Right lobe of liver (tissue), 4 donors: ENCODE results near the gene NFASC.

ENCODE experiments used
- POLR2A ChIP-seq: fragments of 450-650 bp; IDR thresholded peaks from one replicate; pipeline ENCODE4 v1.6.1; 2017; ENCODE audit warnings: antibody characterized with exemption, mild to moderate bottlenecking
- TF ChIP-seq, protein P1 (sequence below), 4 donors: fragments of 200-600 bp in 3 of 4; fragments of 450-650 bp in 1 of 4; IDR thresholded peaks; one replicate each; pipeline versions ENCODE4 v1.5.1 to v1.8.0; 2016 to 2022; ENCODE audit warnings: antibody characterized with exemption in 4 of 4, mild to moderate bottlenecking in 2 of 4
- donor health status: DM: no; HTN: no; CAD: no.
- donor health status: DM: no; HTN: no; CAD: no.
- donor health status: DM: no; HTN: yes; CAD: no.

DNA sequence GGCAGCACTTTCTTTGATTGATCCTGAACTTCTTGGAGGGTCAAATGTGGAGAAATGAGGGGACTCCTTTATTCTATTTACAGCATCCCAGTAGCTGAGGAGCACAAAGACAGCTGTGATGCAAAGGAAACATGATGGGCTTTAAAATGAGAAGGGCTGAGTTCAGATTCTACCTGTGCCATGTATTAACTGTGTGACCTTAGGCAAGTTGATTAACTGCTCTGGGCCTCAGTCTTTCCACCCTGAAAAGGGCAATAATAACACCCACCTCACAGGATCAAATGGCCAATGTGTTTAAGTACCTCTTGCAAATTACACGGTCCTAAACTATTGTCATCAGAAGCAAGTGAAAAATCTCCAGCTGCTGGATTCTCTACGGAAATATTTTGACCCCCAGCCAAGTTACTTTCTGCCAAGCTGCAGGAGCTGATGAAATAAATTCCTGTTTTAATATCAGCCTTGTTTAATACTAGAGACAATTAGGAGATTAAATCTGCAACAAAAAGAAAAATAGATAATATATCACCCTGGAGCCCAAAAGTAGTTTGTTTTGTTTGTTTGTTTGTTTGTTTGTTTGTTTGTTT, 197.9 kb downstream of the NFASC start:
- TF ChIP-seq, protein P1, sequence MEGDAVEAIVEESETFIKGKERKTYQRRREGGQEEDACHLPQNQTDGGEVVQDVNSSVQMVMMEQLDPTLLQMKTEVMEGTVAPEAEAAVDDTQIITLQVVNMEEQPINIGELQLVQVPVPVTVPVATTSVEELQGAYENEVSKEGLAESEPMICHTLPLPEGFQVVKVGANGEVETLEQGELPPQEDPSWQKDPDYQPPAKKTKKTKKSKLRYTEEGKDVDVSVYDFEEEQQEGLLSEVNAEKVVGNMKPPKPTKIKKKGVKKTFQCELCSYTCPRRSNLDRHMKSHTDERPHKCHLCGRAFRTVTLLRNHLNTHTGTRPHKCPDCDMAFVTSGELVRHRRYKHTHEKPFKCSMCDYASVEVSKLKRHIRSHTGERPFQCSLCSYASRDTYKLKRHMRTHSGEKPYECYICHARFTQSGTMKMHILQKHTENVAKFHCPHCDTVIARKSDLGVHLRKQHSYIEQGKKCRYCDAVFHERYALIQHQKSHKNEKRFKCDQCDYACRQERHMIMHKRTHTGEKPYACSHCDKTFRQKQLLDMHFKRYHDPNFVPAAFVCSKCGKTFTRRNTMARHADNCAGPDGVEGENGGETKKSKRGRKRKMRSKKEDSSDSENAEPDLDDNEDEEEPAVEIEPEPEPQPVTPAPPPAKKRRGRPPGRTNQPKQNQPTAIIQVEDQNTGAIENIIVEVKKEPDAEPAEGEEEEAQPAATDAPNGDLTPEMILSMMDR (IDR thresholded peaks at IDR 0.05), result no peak
- TF ChIP-seq POLR2A, result no peak
